Tibial artery (tissue), 4 donors: Measurements from ENCODE around the gene EPB41L4B.

Source experiments
- DNase-seq, 2 donors: peaks; one replicate each; pipeline ENCODE4 v3.0.0-alpha.2; 2019
- H3K27ac ChIP-seq, 2 donors: fragments of 200-600 bp; sonication (generic) in 1 of 2; 1 replicate in 1 of 2; 2 replicates in 1 of 2; pipeline ENCODE4 v1.5.1; 2018 to 2019; ENCODE audit warnings: mild to moderate bottlenecking in 1 of 2
- H3K27me3 ChIP-seq, 2 donors: fragments of 200-600 bp; sonication (generic) in 1 of 2; one replicate each; pipeline versions ENCODE4 v1.5.1 to v1.6.0; 2016 to 2019
- H3K36me3 ChIP-seq, 3 donors: fragments of 200-600 bp; sonication (generic) in 2 of 3; one replicate each; pipeline ENCODE4 v1.5.1; 2016 to 2019; ENCODE audit warnings: mild to moderate bottlenecking in 2 of 3
- H3K4me1 ChIP-seq, 4 donors: fragments of 200-600 bp; sonication (generic) in 2 of 4; 1 replicate in 3 of 4; 2 replicates in 1 of 4; pipeline ENCODE4 v1.5.1; 2016 to 2019
- H3K4me3 ChIP-seq, 2 donors: fragments of 200-600 bp; sonication (generic) in 1 of 2; 1 replicate in 1 of 2; 2 replicates in 1 of 2; pipeline ENCODE4 v1.5.1; 2018 to 2019; ENCODE audit warnings: mild to moderate bottlenecking in 2 of 2
- H3K9me3 ChIP-seq, 3 donors: fragments of 200-600 bp; sonication (generic) in 1 of 3; one replicate each; pipeline ENCODE4 v1.5.1; 2016 to 2019
- intact Hi-C: fragments of 100-400 bp; cut with DNase I; formaldehyde crosslinking; loops from one replicate; pipeline ENCODE4 v1.15.0; 2023; ENCODE audit warnings: low total_unique reads
- TF ChIP-seq, protein P1 (sequence below), 2 experiments: fragments of 200-600 bp in 1 of 2; fragments of 450-650 bp in 1 of 2; IDR thresholded peaks; one replicate each; pipeline ENCODE4 v1.5.1; 2017 to 2019; ENCODE audit warnings: antibody characterized with exemption in 2 of 2, mild to moderate bottlenecking in 1 of 2, moderate library complexity in 1 of 2

EPB41L4B gene

DNA sequence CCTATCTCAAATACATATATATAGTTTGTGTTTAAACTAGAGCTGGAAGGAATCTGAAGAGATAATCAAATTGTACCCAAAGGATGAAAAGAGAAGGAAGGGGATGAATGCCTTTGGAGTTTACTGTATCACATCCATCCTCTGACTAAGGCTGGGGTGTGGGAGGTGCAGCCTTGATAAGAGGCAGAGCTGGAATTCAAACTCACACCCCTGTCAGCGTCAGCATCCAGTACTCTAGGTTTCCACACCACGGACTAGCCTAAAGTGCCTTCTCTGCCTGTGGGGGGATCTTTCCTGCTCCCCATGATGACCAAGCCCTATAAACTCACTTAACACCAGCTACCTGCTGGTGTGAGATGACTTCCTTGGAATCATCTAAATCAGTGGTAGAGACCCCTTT lies 48.1 kb downstream of the EPB41L4B start:
- Histone ChIP-seq H3K4me1 (no peaks in the 10 kb centered on the region), H3K4me3 (no peak overlapping the region), H3K9me3 (no peaks in the 10 kb centered on the region), H3K27me3 (peaks cover 0 to 5% of the 10 kb centered on the region in 2 donors), H3K27ac (no peak overlapping the region), H3K36me3 (no peaks in the 10 kb centered on the region)
- intact Hi-C loops: loop anchor here (10.0 kb wide), 1 partner anchor 1498 kb away; no protein-coding TSS in a partner anchor
- TF ChIP-seq, protein P1, sequence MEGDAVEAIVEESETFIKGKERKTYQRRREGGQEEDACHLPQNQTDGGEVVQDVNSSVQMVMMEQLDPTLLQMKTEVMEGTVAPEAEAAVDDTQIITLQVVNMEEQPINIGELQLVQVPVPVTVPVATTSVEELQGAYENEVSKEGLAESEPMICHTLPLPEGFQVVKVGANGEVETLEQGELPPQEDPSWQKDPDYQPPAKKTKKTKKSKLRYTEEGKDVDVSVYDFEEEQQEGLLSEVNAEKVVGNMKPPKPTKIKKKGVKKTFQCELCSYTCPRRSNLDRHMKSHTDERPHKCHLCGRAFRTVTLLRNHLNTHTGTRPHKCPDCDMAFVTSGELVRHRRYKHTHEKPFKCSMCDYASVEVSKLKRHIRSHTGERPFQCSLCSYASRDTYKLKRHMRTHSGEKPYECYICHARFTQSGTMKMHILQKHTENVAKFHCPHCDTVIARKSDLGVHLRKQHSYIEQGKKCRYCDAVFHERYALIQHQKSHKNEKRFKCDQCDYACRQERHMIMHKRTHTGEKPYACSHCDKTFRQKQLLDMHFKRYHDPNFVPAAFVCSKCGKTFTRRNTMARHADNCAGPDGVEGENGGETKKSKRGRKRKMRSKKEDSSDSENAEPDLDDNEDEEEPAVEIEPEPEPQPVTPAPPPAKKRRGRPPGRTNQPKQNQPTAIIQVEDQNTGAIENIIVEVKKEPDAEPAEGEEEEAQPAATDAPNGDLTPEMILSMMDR (IDR thresholded peaks at IDR 0.05): no peak
- no peak for DNase-seq

DNA sequence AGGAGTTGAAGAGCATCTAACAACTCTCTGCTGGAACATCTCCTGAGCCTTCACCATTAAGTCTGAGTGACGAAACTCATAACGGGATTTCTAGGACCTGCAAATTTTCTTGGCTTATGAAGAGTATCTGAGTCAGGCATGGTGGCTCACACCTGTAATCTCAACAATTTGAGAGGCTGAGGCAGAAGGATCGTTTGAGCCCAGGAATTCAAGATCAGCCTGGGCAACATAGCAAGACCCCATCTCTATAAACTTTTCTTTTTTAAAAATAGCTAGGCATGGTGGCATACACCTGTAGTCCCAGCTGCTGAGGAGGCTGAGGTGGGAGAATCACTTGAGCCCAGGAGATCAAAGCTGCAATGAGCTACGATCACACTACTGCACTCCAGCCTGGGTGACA lies 48.8 kb downstream of the EPB41L4B start:
- H3K9me3 ChIP-seq: peaks cover 0 to 3% (median 0%) of the 10 kb centered on the region in 3 donors
- H3K4me3 ChIP-seq: no peak overlapping the region
- peaks cover 0 to 5% of the 10 kb centered on the region in 2 donors for H3K27me3 ChIP-seq
- H3K4me1 ChIP-seq: no peaks in the 10 kb centered on the region
- no peak overlapping the region for H3K27ac ChIP-seq
- intact Hi-C loops: loop anchor here (10.0 kb wide), 1 partner anchor 1497 kb away; no protein-coding TSS in a partner anchor
- H3K36me3 ChIP-seq: no peaks in the 10 kb centered on the region
- TF ChIP-seq, protein P1 (IDR thresholded peaks at IDR 0.05): no peak
- no peak for DNase-seq

DNA sequence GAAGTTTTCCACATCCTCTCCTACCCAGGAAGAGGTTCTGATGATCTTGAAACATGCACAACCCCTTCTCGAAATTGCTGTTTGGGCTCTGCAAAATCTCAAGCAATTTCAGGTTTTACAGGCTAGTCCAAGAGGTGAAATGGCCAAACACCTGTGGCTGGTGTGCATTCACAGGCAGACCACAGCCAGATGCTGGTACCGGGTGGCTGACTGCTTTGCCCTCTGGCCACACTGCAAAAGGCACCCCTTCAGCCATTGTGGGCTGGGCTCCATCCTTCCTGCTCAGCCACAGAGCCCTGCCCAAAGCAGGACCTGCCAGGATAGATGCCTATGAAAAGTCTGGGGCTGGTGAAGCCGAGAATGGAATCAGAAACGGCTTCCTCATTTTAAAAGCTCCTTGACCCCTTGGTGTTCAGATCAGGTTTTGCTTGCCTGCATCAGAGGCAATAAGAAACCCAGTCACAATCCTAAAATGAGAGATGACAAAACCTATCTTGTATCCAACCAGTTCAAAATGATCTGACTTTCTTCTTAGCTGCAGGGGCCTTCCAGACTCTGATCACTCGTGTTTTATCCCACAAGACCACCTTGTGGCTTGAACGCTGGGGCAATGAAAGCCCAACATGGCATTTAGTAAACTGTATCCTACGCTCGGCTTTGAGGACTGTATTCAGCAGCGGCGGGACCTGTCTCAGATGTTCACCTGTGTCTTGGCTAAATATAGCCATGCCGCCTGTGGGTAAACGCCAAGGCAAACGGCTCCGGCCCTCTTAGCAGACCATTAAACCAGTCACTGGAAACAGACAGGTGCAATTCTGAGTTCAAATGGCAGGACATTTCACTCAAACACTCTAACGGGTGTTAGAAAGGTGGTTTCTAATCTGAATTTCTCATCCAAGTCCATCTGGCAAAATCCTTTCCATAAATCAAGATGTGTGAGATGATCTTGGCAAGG lies 49.6 kb downstream of the EPB41L4B start:
- intact Hi-C loops: loop anchor here (10.0 kb wide), 1 partner anchor 1496 kb away; no protein-coding TSS in a partner anchor
- H3K4me1 ChIP-seq: no peaks in the 10 kb centered on the region
- TF ChIP-seq, protein P1 (IDR thresholded peaks at IDR 0.05): no peak

DNA sequence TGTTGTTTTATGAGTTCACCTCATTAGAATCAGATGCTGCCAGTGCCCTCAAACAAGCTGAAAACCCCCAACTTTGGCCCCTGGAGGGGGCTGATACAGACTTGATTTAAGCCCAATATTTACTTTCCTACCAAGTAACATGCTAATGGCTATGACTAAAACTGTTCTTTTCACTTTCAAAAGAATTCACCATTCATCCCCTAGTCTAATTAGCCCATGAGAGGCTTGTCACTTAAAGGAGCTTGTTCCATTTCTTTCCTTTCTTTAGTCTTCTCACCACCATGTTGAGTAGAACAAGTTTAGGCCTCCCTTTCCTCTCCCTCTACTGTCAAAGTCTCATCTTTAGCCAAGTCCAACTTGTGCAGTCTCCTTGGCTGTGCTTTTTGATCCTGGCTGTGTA lies 50.4 kb downstream of the EPB41L4B start:
- TF ChIP-seq, protein P1 (IDR thresholded peaks at IDR 0.05): no peak
- no peaks in the 10 kb centered on the region for H3K36me3 ChIP-seq
- no peaks in the 10 kb centered on the region for H3K4me1 ChIP-seq
- no peak for DNase-seq
- H3K27me3 ChIP-seq: peaks cover 0 to 5% of the 10 kb centered on the region in 2 donors
- no peak overlapping the region for H3K27ac ChIP-seq
- no peak overlapping the region for H3K4me3 ChIP-seq
- peaks cover 0 to 3% (median 0%) of the 10 kb centered on the region in 3 donors for H3K9me3 ChIP-seq
- intact Hi-C loops: loop anchor here (10.0 kb wide), 1 partner anchor 1496 kb away; no protein-coding TSS in a partner anchor

More for the DNA sequence above, 49.6 kb downstream of the EPB41L4B start:
- Histone ChIP-seq H3K27ac (no peak overlapping the region), H3K4me3 (no peak overlapping the region), H3K36me3 (no peaks in the 10 kb centered on the region), H3K9me3 (peaks cover 0 to 3% (median 0%) of the 10 kb centered on the region in 3 donors), H3K27me3 (peaks cover 0 to 5% of the 10 kb centered on the region in 2 donors)
- peak in 1 of 2 donors; percentile 11 for DNase-seq

DNA sequence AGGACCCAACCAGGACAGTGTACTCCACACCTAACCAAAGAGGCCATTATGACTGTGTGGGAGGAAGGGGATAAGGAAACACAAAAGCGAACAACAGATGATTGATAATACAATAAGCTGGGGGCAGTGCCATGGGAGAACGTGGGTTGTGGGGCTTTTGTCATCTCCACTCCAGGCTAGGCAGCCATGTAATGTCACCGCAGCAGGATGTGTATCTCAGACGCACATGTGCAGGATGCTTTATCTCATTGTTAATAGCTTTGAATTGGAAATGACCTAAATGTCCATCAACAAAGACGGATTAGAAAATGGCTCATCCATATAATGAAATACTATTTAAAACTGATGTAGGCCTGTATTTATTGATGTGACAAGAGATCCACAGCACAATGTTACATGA lies 51.0 kb downstream of the EPB41L4B start:
- no peaks in the 10 kb centered on the region for H3K36me3 ChIP-seq
- peaks cover 0 to 3% (median 0%) of the 10 kb centered on the region in 3 donors for H3K9me3 ChIP-seq
- peaks cover 0 to 5% of the 10 kb centered on the region in 2 donors for H3K27me3 ChIP-seq
- peak in 1 of 2 donors; percentile 4 for DNase-seq
- TF ChIP-seq, protein P1 (IDR thresholded peaks at IDR 0.05): no peak
- no peak overlapping the region for H3K27ac ChIP-seq
- no peaks in the 10 kb centered on the region for H3K4me1 ChIP-seq
- intact Hi-C loops: loop anchor here (10.0 kb wide), 1 partner anchor 1495 kb away; no protein-coding TSS in a partner anchor
- no peak overlapping the region for H3K4me3 ChIP-seq
